Keratinocyte (primary cell): ENCODE results near the gene RNF215. TPM values are rescaled to one million over a fixed set of nuclear protein-coding genes. Genes with fewer than 3 reads are reported as not detected.

Source experiments
- DNase-seq: peaks from one replicate; pipeline ENCODE4 v3.0.0-alpha.2; 2011; ENCODE audit warnings: low read depth, missing footprints, low spot score
- FAIRE-seq: peaks from 2 replicates; lab custom pipeline; 2011; peaks lifted over from hg19 to GRCh38; lab: Jason Lieb, UNC
- H2AFZ ChIP-seq: 2 replicates; pipeline ENCODE4 v1.6.0; 2012; ENCODE audit warnings: low read length, control low read depth, inconsistent platforms; ENCODE audit not compliant: control insufficient read depth
- H3K27ac ChIP-seq: 2 replicates; pipeline ENCODE4 v1.5.1; 2011; ENCODE audit warnings: low read length; ENCODE audit not compliant: control insufficient read depth, insufficient read depth
- H3K27me3 ChIP-seq: 3 replicates; pipeline ENCODE4 v1.6.0; 2011; ENCODE audit warnings: low read length; ENCODE audit not compliant: control insufficient read depth, insufficient read depth; ENCODE audit errors: extremely low read depth
- H3K36me3 ChIP-seq, 2 experiments: 2 replicates in 1 of 2; 3 replicates in 1 of 2; pipeline ENCODE4 v1.5.1; 2011; ENCODE audit warnings: low read length in 2 of 2, mild to moderate bottlenecking in 1 of 2; ENCODE audit not compliant: control insufficient read depth in 2 of 2, insufficient read depth in 2 of 2; ENCODE audit errors: extremely low read depth in 1 of 2
- H3K4me1 ChIP-seq: 3 replicates; pipeline ENCODE4 v1.5.1; 2011; ENCODE audit warnings: low read length; ENCODE audit not compliant: control insufficient read depth, insufficient read depth; ENCODE audit errors: extremely low read depth
- H3K4me2 ChIP-seq: 3 replicates; pipeline ENCODE4 v1.6.0; 2011; ENCODE audit warnings: low read depth, low read length; ENCODE audit not compliant: control insufficient read depth, insufficient read depth; ENCODE audit errors: extremely low read depth
- H3K4me3 ChIP-seq, 3 experiments: fragments of 200-600 bp in 1 of 3; sonication (generic) in 1 of 3; 2 replicates in 2 of 3; 3 replicates in 1 of 3; pipeline ENCODE4 v1.5.1; 2011 to 2016; ENCODE audit warnings: low read length in 3 of 3, mild to moderate bottlenecking in 3 of 3, control low read depth in 2 of 3, inconsistent platforms in 1 of 3, low read depth in 1 of 3, mixed read lengths in 1 of 3, mixed run types in 1 of 3, moderate library complexity in 1 of 3; ENCODE audit not compliant: control insufficient read depth in 2 of 3, insufficient read depth in 2 of 3; ENCODE audit errors: extremely low read depth in 1 of 3
- H3K79me2 ChIP-seq: 2 replicates; pipeline ENCODE4 v1.6.0; 2012; ENCODE audit warnings: low read length; ENCODE audit not compliant: control insufficient read depth, insufficient read depth
- H3K9ac ChIP-seq: 3 replicates; pipeline ENCODE4 v1.6.0; 2011; ENCODE audit warnings: low read length; ENCODE audit not compliant: control insufficient read depth, insufficient read depth; ENCODE audit errors: extremely low read depth
- H3K9me1 ChIP-seq: 3 replicates; pipeline ENCODE4 v1.6.0; 2011; ENCODE audit warnings: low read length; ENCODE audit not compliant: control insufficient read depth, insufficient read depth; ENCODE audit errors: extremely low read depth
- H3K9me3 ChIP-seq: 2 replicates; pipeline ENCODE4 v1.5.1; 2012; ENCODE audit warnings: low read depth, low read length; ENCODE audit not compliant: control insufficient read depth
- H4K20me1 ChIP-seq: 3 replicates; pipeline ENCODE4 v1.6.0; 2011; ENCODE audit warnings: low read length; ENCODE audit not compliant: control insufficient read depth, insufficient read depth; ENCODE audit errors: extremely low read depth
- EZH2 ChIP-seq: IDR thresholded peaks from one replicate; pipeline ENCODE4 v1.6.1; 2012; ENCODE audit warnings: inconsistent platforms, mild to moderate bottlenecking, low read length, moderate library complexity
- dilution Hi-C: fragments of 300-500 bp; cut with MboI; formaldehyde crosslinking; loops from one replicate; pipeline ENCODE4 v1.7.0; 2020; ENCODE audit warnings: low sequenced_read_pairs; ENCODE audit not compliant: extremely low pct_ligation_motif_present
- polyA plus RNA-seq, 5 experiments: library from polyadenylated mRNA; depleted of rRNA in 3 of 5; stranded (reverse) in 3 of 5; stranded (forward) in 1 of 5; unstranded in 1 of 5; fragments of >200 nt; gene quantifications; 1 replicate in 1 of 5; 2 replicates in 3 of 5; 3 replicates in 1 of 5; pipeline versions ENCODE4 v1.2.1 to v1.2.3, GENCODE V29; 2011 to 2012; ENCODE audit warnings: missing spikeins in 2 of 5, low read depth in 1 of 5, low replicate concordance in 1 of 5
- TF ChIP-seq, protein P1 (sequence below), 3 experiments: IDR thresholded peaks in 1 of 3; conservative IDR thresholded peaks in 1 of 3; optimal IDR thresholded peaks in 1 of 3; 2 replicates in 2 of 3; 3 replicates in 1 of 3; pipeline versions ENCODE3 to v1.5.1; 2011; ENCODE audit warnings: low read length in 3 of 3, mild to moderate bottlenecking in 3 of 3, moderate library complexity in 2 of 3, control low read depth in 1 of 3, inconsistent platforms in 1 of 3; ENCODE audit not compliant: insufficient read depth in 2 of 3; ENCODE audit errors: extremely low read depth in 1 of 3

Gene RNF215
- polyA plus RNA-seq, 1 donor (not counting 4 experiments of a cell fraction or from before 2014, with no cell fraction given), result 8.3 TPM

DNA sequence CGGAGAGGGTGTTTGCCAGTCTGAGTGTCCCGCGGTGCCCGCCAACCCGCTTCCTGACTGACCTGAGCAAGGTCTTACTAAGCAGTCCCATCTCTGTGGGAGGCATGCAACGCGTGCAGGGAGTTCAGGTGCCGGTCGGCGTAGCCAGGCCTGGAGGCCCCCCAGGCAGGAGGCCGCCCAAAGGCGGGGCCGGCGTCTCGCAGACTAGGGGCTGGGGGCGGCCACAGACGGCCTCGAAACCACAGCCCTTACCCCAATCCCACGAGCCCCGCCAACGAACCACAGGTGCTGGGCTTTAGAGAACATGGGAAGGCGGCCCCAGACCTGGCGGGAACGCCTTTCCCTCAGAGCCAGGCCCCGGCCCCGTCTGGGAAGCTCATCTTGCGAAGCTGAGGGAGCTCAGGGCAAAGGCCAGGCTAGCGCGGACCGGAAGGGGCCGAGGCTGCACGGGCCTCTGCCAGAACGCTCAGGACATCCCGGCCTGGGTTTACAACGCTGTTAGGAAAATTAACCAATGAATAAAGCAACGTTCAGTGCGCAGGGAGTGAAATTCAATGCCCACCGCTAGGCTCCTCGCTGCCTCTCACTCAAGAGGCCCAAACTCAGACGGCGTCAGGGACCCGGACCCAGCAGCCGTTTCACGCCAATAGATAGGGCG is 36.2 kb upstream of the RNF215 start:
- peak overlapping the region; percentile 22 to 80 (median 60) for H3K4me3 ChIP-seq
- H2AFZ ChIP-seq, result no peak overlapping the region
- H3K4me1 ChIP-seq, result peaks cover 67% of the 10 kb centered on the region
- H3K9me1 ChIP-seq, result no peaks in the 10 kb centered on the region
- peak overlapping the region; percentile 88 for H3K4me2 ChIP-seq
- H3K9me3 ChIP-seq, result no peaks in the 10 kb centered on the region
- peaks cover 7 to 20% of the 10 kb centered on the region in 2 experiments for H3K36me3 ChIP-seq
- FAIRE-seq, result no peak
- no peaks in the 10 kb centered on the region for H3K79me2 ChIP-seq
- no peaks in the 10 kb centered on the region for H3K27me3 ChIP-seq
- TF ChIP-seq, protein P1, sequence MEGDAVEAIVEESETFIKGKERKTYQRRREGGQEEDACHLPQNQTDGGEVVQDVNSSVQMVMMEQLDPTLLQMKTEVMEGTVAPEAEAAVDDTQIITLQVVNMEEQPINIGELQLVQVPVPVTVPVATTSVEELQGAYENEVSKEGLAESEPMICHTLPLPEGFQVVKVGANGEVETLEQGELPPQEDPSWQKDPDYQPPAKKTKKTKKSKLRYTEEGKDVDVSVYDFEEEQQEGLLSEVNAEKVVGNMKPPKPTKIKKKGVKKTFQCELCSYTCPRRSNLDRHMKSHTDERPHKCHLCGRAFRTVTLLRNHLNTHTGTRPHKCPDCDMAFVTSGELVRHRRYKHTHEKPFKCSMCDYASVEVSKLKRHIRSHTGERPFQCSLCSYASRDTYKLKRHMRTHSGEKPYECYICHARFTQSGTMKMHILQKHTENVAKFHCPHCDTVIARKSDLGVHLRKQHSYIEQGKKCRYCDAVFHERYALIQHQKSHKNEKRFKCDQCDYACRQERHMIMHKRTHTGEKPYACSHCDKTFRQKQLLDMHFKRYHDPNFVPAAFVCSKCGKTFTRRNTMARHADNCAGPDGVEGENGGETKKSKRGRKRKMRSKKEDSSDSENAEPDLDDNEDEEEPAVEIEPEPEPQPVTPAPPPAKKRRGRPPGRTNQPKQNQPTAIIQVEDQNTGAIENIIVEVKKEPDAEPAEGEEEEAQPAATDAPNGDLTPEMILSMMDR (optimal IDR thresholded peaks at IDR 0.05 in 1 of 3, IDR thresholded peaks at IDR 0.05 in 1 of 3, conservative IDR thresholded peaks at IDR 0.05 in 1 of 3; ENCODE audit: extremely low read depth in 1 of 3, insufficient read depth in 2 of 3, low read length in 3 of 3), result peak in 2 of 3 experiments; percentile 8 to 12
- no peak for TF ChIP-seq EZH2
- H3K27ac ChIP-seq, result peak overlapping the region; percentile 95
- dilution Hi-C loops, result no loop called here
- H3K9ac ChIP-seq, result peak overlapping the region; percentile 89
- no peak for DNase-seq
- H4K20me1 ChIP-seq, result no peaks in the 10 kb centered on the region

DNA sequence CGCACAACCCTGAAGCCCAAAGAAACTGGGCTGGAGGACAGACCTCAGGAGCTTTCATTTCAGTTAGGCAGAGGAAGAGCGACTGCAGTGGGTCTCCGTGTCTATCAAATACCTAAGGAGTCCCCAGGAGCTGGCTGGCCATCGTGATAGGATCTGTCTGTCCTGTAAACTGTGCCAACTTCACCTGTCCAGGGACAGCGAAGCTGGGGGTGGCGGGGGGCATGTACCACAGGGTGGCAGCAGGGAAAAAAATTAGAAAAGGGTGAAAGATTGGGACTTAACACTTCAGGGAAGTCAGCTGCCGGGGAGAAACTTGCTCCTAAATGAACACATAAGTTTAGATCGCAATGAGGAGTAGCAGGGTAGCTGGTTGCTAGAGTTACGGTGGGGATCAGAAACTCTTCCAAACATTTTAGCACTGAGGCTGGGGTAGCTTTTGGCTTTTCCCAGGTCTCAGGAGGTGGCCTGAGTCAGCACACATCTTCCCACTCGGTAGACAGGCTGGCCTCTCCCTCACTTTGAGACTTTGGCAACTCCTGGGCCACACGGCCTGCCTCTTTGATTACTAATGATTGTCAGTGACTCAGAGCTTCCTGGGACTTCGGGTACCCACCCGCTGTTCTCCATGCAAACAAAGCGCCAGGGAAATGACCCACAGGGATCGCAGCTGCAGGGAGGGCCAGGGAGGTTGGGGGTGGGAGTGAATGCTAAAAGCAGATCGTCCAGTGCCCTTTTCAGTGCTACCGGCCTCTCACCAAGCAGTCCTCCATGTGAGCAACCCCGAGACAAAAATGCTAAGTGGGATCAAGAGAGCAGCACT is 35.5 kb upstream of the RNF215 start:
- Histone ChIP-seq H3K4me3 (peak overlapping the region; percentile 11 to 80 (median 22)), H3K4me1 (peaks cover 67% of the 10 kb centered on the region), H3K9me1 (no peaks in the 10 kb centered on the region), H3K4me2 (peak overlapping the region; percentile 88), H3K36me3 (peaks cover 10 to 26% of the 10 kb centered on the region in 2 experiments), H3K27ac (peak overlapping the region; percentile 95), H3K79me2 (no peaks in the 10 kb centered on the region), H3K27me3 (no peaks in the 10 kb centered on the region), H3K9ac (peak overlapping the region; percentile 89), H4K20me1 (no peaks in the 10 kb centered on the region), H3K9me3 (no peaks in the 10 kb centered on the region), H2AFZ (no peak overlapping the region)
- dilution Hi-C loops, result no loop called here
- FAIRE-seq (peak; percentile 58), DNase-seq (peak; percentile 66)
- TF ChIP-seq, protein P1 (optimal IDR thresholded peaks at IDR 0.05 in 1 of 3, IDR thresholded peaks at IDR 0.05 in 1 of 3, conservative IDR thresholded peaks at IDR 0.05 in 1 of 3; ENCODE audit: extremely low read depth in 1 of 3, insufficient read depth in 2 of 3, low read length in 3 of 3), result no peak
- no peak for TF ChIP-seq EZH2
